Chondrocyte (in vitro differentiated cells): ENCODE measurements around the gene TMEM52B. TPM values are rescaled to one million over a fixed set of nuclear protein-coding genes. Genes with fewer than 3 reads are reported as not detected.

ENCODE experiments used
- DNase-seq: peaks from one replicate; pipeline ENCODE4 v3.0.0; 2021; ENCODE audit warnings: mixed read lengths, low spot score
- H3K27ac Mint-ChIP-seq: one replicate; pipeline ENCODE4 v1.8.0; 2021; ENCODE audit warnings: mild to moderate bottlenecking, moderate library complexity, mixed read lengths; ENCODE audit not compliant: unreplicated experiment
- H3K27me3 Mint-ChIP-seq: 2 replicates; pipeline ENCODE4 v1.8.0; 2021; ENCODE audit warnings: low read depth, mixed read lengths
- H3K36me3 Mint-ChIP-seq: 2 replicates; pipeline ENCODE4 v1.8.0; 2021; ENCODE audit warnings: low read depth, mixed read lengths
- H3K4me1 Mint-ChIP-seq: 2 replicates; pipeline ENCODE4 v1.8.0; 2021; ENCODE audit warnings: low read depth, mild to moderate bottlenecking, mixed read lengths
- H3K4me3 Mint-ChIP-seq: one replicate; pipeline ENCODE4 v1.8.0; 2021; ENCODE audit warnings: mild to moderate bottlenecking, moderate library complexity, mixed read lengths; ENCODE audit not compliant: unreplicated experiment
- H3K9me3 Mint-ChIP-seq: 2 replicates; pipeline ENCODE4 v1.8.0; 2021; ENCODE audit warnings: low read depth, mixed read lengths
- total RNA-seq: library from RNA; stranded (reverse); gene quantifications from 3 replicates; pipeline ENCODE4 v1.2.1, GENCODE V29; 2021
- TF ChIP-seq, protein P1 (sequence below): fragments of 200-600 bp; sonication (generic); IDR thresholded peaks from 2 replicates; pipeline ENCODE4 v1.5.0; 2021; ENCODE audit warnings: antibody characterized with exemption, mild to moderate bottlenecking, moderate library complexity

TMEM52B gene
- total RNA-seq, 1 donor from 2014 or later = not detected

DNA sequence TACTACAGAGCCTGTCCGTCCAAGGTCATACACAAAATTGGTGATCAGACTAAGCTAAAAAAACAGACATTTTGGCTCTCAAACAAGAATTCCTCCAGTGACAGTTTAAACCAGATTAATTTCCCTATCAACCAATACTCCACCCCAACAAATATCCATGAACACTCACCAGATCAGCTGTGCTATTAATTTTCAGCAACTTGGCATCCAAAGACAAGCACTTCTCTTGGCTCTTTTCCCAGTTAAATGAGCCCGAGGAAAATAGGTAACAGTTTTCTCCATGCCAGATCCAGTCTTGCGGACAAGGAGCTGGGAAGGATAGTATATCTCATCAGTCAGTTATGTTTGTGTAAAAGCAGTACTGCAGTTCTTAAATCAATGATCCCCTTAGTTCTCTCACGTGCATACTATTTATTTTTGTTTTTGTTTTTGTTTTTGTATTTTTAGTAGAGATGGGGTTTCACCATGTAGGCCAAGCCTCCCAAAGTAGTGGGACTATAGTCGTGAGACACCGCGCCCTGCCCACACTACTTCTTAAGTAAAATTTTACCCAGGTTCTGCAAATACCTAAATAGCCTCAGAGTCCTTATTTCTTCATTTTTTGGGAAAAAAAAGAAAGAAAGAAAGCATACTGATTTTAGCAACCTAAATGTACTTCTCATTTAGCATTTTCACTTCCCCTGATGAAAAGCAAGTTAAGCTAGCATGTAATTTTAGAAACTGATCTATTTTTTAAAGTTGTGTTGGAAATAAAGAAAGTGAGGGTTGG, 18.0 kb upstream of the TMEM52B start:
- no peak overlapping the region for H3K4me3 Mint-ChIP-seq
- H3K4me1 Mint-ChIP-seq = no peaks in the 10 kb centered on the region
- TF ChIP-seq, protein P1, sequence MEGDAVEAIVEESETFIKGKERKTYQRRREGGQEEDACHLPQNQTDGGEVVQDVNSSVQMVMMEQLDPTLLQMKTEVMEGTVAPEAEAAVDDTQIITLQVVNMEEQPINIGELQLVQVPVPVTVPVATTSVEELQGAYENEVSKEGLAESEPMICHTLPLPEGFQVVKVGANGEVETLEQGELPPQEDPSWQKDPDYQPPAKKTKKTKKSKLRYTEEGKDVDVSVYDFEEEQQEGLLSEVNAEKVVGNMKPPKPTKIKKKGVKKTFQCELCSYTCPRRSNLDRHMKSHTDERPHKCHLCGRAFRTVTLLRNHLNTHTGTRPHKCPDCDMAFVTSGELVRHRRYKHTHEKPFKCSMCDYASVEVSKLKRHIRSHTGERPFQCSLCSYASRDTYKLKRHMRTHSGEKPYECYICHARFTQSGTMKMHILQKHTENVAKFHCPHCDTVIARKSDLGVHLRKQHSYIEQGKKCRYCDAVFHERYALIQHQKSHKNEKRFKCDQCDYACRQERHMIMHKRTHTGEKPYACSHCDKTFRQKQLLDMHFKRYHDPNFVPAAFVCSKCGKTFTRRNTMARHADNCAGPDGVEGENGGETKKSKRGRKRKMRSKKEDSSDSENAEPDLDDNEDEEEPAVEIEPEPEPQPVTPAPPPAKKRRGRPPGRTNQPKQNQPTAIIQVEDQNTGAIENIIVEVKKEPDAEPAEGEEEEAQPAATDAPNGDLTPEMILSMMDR = no peak
- H3K9me3 Mint-ChIP-seq = no peaks in the 10 kb centered on the region
- no peak for DNase-seq
- H3K36me3 Mint-ChIP-seq = no peaks in the 10 kb centered on the region
- H3K27ac Mint-ChIP-seq = no peak overlapping the region
- H3K27me3 Mint-ChIP-seq = no peaks in the 10 kb centered on the region

DNA sequence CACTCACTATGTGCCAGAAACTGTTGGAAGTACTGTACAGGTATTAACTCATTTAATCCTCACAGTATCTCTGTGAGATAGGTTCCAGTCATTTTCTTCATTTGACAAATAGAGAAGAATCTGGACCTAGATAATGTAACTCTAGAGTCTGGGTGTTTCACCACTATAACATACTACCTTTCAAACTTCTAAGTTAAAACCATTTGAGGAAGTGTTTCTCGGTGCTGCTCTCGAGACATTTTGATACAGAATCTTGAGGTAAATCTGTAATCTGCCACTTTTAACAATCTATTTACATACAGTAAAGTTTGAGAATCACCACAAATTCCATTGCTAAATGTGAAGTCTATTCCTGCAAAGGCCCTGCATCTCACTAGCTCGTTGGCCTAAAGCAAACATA, 15.7 kb upstream of the TMEM52B start:
- H3K36me3 Mint-ChIP-seq = no peaks in the 10 kb centered on the region
- no peaks in the 10 kb centered on the region for H3K9me3 Mint-ChIP-seq
- H3K4me3 Mint-ChIP-seq = no peak overlapping the region
- TF ChIP-seq, protein P1 = no peak
- DNase-seq = no peak
- no peak overlapping the region for H3K27ac Mint-ChIP-seq
- no peaks in the 10 kb centered on the region for H3K4me1 Mint-ChIP-seq
- H3K27me3 Mint-ChIP-seq = no peaks in the 10 kb centered on the region

DNA sequence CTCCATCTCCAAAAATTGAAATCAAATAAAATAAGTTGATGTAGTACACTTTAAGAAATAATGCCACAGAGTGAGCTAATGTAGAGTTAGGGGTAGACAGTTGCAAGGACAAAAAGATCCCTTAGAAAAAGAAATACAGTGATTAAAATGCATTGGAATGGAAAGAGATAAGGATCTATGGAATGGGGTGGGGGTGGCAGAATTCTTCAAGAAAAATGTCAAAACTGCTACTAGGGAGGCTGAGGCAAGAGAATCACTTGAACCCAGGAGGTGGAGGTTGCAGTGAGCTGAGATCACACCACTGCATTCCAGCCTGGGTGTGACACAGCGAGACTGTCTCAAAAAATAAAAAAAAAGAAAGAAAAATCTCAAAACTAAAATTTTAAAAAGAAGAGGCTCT, 13.4 kb upstream of the TMEM52B start:
- TF ChIP-seq, protein P1 = no peak
- no peaks in the 10 kb centered on the region for H3K27me3 Mint-ChIP-seq
- no peaks in the 10 kb centered on the region for H3K9me3 Mint-ChIP-seq
- H3K27ac Mint-ChIP-seq = no peak overlapping the region
- DNase-seq = no peak
- H3K4me3 Mint-ChIP-seq = no peak overlapping the region
- no peaks in the 10 kb centered on the region for H3K36me3 Mint-ChIP-seq
- peaks cover 7% of the 10 kb centered on the region for H3K4me1 Mint-ChIP-seq

DNA sequence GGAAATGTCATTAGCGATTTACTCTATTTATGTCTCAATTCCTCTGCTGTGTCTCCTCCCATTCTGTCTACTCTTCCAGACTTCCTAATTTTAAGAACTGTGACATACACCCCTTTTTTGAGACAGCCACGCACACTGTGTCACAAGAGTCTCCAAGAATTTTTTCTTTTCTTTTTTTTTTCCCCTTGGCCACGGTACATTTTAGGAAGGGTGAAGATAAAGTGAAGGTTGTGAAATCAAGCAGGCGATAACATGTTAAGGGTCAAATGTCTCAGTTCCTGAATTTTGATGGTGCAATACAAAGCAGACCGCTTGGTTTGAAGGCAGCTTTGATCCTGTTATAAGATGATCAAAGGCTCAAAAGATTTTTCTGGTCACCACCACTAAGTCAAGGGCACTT, 11.2 kb upstream of the TMEM52B start:
- H3K4me3 Mint-ChIP-seq = no peak overlapping the region
- H3K27ac Mint-ChIP-seq = no peak overlapping the region
- no peaks in the 10 kb centered on the region for H3K27me3 Mint-ChIP-seq
- TF ChIP-seq, protein P1 = no peak
- no peaks in the 10 kb centered on the region for H3K36me3 Mint-ChIP-seq
- H3K4me1 Mint-ChIP-seq = peaks cover 7% of the 10 kb centered on the region
- H3K9me3 Mint-ChIP-seq = no peaks in the 10 kb centered on the region
- no peak for DNase-seq

DNA sequence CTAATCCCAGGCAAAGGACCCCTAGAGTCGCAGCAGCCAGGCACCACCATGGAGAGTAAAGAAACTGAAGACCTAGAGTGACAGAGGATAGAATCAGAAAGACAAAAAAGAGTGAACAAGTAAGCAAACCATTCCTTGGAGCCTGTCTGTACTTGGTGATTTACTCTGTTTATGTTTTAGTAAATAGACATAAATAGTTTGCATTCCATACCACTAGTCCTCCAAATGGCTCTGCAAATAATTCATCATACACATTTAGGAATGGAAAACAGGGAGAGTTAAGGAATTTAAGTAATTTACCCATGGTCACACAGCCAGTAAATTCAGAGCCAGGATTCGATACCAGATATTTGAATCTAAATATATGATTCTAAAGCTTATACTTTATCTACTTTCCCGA, 9.7 kb upstream of the TMEM52B start:
- H3K4me3 Mint-ChIP-seq = no peak overlapping the region
- no peaks in the 10 kb centered on the region for H3K27me3 Mint-ChIP-seq
- no peaks in the 10 kb centered on the region for H3K9me3 Mint-ChIP-seq
- TF ChIP-seq, protein P1 = no peak
- peaks cover 7% of the 10 kb centered on the region for H3K4me1 Mint-ChIP-seq
- no peak for DNase-seq
- H3K27ac Mint-ChIP-seq = no peak overlapping the region
- no peaks in the 10 kb centered on the region for H3K36me3 Mint-ChIP-seq
